SHP77 treated with DMSO at 0.1 percent for 48 hours (cell line): Measurements from ENCODE around the gene SEC24C.

ENCODE experiments used
- DNase-seq: peaks from one replicate; lab custom pipeline; 2025; lab: John Stamatoyannopoulos, UW

Gene SEC24C

DNA sequence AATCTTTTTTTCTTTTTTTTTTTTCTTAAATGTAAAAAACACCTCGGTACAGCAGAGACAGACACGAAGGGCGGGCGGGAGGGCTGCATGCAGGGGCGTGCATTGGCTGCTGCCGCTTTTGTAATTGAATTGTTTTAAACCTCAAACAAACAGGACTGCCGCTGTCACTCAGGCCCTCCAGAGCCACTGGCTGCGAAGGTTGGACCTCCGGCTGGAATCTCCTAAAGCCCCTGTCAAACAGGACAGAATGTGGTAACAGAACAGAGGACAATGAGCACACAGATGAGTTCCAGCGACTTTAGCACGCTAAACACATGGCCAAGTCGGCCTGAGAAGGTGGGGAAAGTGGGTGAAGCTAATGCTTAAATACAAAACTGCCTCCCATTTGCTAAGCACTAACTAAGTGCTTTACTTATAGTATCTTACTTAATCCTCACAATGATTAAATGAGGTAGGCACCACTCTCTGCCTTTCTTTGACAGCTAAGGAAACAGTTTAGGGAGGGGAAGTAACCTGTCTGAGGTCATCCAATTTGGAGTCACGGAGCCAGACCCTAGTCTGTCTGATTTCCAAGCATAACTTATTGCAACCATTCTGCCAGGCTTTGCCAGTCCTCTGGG is 70.2 kb downstream of the SEC24C start:
- no peak for DNase-seq

DNA sequence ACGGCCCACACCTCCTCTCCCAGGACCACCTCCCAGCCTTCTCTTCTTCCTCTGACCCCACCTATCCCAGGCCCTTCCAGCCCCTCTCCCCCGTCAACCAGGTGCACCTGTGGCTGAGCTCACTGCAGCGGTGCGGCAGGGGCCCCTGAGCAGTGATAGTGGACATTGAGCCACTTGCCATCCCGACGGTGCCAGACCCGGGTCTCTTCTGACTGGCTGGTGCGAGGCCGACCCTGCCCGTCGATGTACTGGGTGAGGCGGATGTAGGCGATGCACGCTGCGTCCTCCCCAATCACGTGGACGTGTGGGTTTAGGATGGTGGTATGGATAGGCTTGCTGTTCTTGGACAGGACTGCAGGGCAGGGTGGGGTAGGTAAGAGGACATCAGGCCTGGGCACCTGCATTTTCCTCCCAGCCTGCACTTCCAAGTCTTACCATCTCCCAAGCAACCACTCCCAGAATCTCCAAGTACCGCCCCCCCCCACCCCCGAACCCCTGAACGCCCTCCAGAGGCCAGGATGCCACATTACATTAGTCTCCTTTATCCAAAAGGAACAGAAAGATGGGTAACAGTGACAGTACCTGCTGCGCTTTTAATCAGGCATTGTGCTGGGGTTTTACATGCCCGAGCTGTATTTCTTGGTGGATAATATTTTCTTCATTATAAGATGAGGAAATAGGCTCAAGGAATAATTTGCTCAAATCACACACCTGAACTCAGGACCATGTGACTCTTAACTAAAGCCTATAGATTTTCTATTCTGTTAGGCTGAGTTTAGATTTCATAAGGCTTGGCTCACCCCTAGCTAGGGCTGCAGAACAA is 70.9 kb downstream of the SEC24C start:
- DNase-seq: no peak

GRCh38 chr10:73815719-73816030 is 71.5 kb downstream of the SEC24C start:
- no peak for DNase-seq

DNA sequence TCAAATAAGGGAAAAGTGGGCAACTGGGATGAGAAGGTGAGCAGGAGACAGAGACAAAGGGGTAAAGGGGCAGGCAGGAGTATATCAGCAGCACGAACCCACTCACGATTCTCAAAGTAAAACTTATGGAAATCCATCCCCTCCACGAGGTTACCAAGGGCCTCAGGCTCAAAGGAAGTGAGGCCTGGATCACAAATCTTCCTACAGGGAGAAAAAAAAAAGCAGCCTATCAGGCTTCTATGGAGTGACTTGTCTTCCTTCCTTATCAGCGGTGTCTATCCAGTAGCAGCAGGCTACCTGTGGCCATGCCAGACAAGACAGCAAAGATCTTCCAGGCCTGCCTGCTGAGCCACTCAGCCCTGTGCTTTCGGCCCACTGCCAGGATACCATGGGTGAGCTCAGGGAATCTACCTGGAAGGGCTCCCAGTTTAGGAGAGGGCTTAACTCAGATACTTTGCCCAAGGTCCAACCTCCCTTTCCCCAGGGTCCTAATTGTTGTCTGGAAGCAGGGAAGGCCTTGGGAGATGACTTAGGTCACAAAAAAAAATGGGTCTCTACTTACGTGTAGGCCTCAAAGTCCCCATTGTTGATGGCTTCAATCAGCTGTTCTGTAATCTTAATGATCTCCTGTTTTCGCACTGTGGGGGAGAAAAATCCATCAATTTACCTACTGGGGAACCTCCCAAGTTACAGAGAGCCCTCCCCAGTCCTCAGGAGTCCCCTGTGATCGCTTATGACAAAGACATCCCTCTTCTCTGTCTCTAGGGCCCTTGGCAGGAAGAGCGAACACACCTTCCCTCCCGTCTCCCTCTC is 73.0 kb downstream of the SEC24C start:
- no peak for DNase-seq

DNA sequence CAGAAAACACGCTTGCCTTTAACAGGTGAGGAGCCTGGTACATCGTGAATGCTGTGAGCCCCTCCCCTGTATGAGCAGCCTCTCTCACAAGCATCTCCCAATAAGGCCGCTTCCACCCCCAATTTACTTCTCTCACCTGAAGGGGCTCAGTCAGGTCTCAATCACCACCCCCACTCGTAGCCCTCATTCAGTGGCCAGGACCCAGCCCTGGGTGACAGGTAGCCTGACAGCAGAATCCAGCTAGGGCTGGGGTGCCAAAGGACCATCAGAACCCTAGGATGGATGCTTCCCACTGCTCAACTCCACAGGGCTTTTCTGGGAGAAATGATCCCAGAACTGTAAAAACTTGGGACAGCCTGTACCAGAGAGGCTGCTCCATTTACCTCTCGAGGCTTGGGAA is 73.7 kb downstream of the SEC24C start:
- no peak for DNase-seq

- no peak for DNase-seq
These were observed 74.2 kb downstream of the SEC24C start for GRCh38 chr10:73818402-73818801.

GRCh38 chr10:73819081-73819480 is 74.9 kb downstream of the SEC24C start:
- no peak for DNase-seq

- DNase-seq: no peak
These were observed 75.4 kb downstream of the SEC24C start for GRCh38 chr10:73819513-73820093.
